Measurements from ENCODE around the gene TMEM270. TPM values are rescaled to one million over a fixed set of nuclear protein-coding genes. Genes with fewer than 3 reads are reported as not detected.

TMEM270 gene
- total RNA-seq, 1 experiment from 2014 or later: 1.1 TPM

- no peak for DNase-seq (ENCODE audit: low read depth, low spot score)
- BruUV-seq (replicated peaks): TSS peak; percentile 17
These were observed 28.2 kb upstream of the TMEM270 start for GRCh38 chr7:73832806-73833205.

More at GRCh38 chr7:73832806-73833205, 28.2 kb upstream of the TMEM270 start:
- Histone ChIP-seq H3K36me3 (ENCODE audit: control insufficient read depth in 1 of 2, insufficient read depth in 2 of 2, low read length in 2 of 2) (0 out of 4 replicates have a peak, but pooled peaks cover 0 to 7% of the 10 kb centered on the region in 2 experiments), H3K79me2 (ENCODE audit: insufficient read depth, low read length) (peaks cover 23% of the 10 kb centered on the region), H3K27me3 (ENCODE audit: insufficient read depth, low read length) (no peaks in the 10 kb centered on the region), H2AFZ (ENCODE audit: low read depth, low read length, poor library complexity, severe bottlenecking) (no peak overlapping the region), H4K20me1 (ENCODE audit: insufficient read depth) (no peaks in the 10 kb centered on the region), H3K9ac (ENCODE audit: low read length) (peak overlapping the region; percentile 99), H3K4me2 (ENCODE audit: low read length) (peak overlapping the region; percentile 99), H3K27ac (ENCODE audit: low read depth, low read length) (peak overlapping the region; percentile 96), H3K9me2 (ENCODE audit: insufficient read depth) (no peaks in the 10 kb centered on the region), H3K4me3 (replicated peaks in 1 of 2; ENCODE audit: low read depth in 1 of 2, low read length in 2 of 2) (peak overlapping the region; percentile 93 to 96), H3K4me1 (ENCODE audit: control insufficient read depth in 1 of 2, insufficient read depth in 2 of 2, low read length in 2 of 2) (peaks cover 47 to 76% of the 10 kb centered on the region in 2 experiments), H3K9me3 (ENCODE audit: control insufficient read depth in 1 of 2, insufficient read depth in 1 of 2, low read depth in 1 of 2, low read length in 2 of 2) (no peaks in the 10 kb centered on the region)
- intact Hi-C loops (cut with micrococcal nuclease): loop anchor here (1.0 to 2.0 kb wide), 2 partner anchors 18 to 92 kb away; no protein-coding TSS in a partner anchor
- CTCF ChIA-PET: interaction anchor here (0.6 to 1.9 kb wide), 9 partner anchors 9 to 374 kb away, joined by 3 to 8 read pairs (median 3); partner anchors contain the start of gene METTL27
- TF ChIP-seq MAX (IDR thresholded peaks at IDR 0.05): no peak
- no peak for TF ChIP-seq SP1 (IDR thresholded peaks at IDR 0.05; ENCODE audit: low read depth)
- TF ChIP-seq ZBTB33 (IDR thresholded peaks at IDR 0.05; ENCODE audit: extremely low read depth, insufficient replicate concordance, low read length): no peak
- POLR2A ChIA-PET: interaction anchor here (0.7 to 5.4 kb wide), 16 partner anchors 10 to 447 kb away, joined by 3 to 87 read pairs (median 10); partner anchors contain the start of genes ABHD11, CLDN3, METTL27 and MLXIPL
- RAD21 ChIA-PET (ENCODE audit: low non-redundant PET in 1 of 2, low total read pairs in 2 of 2, uncharacterized antibody in 2 of 2, unreplicated experiment in 2 of 2): interaction anchor here (0.5 to 1.7 kb wide), 7 partner anchors 9 to 235 kb away, joined by 3 to 7 read pairs (median 4); partner anchors contain the start of gene METTL27 (in 1 of the 2)
- ATAC-seq: no peak

Measured in HCT116 (cell line).